ENCODE measurements around the gene FREM1. TPM values are rescaled to one million over a fixed set of nuclear protein-coding genes. Genes with fewer than 3 reads are reported as not detected.
"Not testable (repeated sequence)": the region's sequence is repeated elsewhere in the genome, so short reads cannot be mapped to it uniquely, and the experiment has no call there.

The FREM1 gene
- total RNA-seq, 2 donors from 2014 or later, result not detected

- Mint-ChIP-seq H3K27ac (no peak overlapping the region), H3K4me3 (no peak overlapping the region), H3K27me3 (no peaks in the 10 kb centered on the region), H3K36me3 (ENCODE audit: low read depth) (no peaks in the 10 kb centered on the region), H3K4me1 (peaks cover 3% of the 10 kb centered on the region)
- H3K9me3 ChIP-seq (ENCODE audit: control insufficient read depth, low read length, poor library complexity, severe bottlenecking), result no peaks in the 10 kb centered on the region
- DNase-seq (no peak), ATAC-seq (no peak)
Observed at GRCh38 chr9:14926941-14927624, 16.9 kb upstream of the FREM1 start.

- Mint-ChIP-seq H3K4me1 (peaks cover 3% of the 10 kb centered on the region), H3K4me3 (no peak overlapping the region), H3K27me3 (no peaks in the 10 kb centered on the region), H3K36me3 (ENCODE audit: low read depth) (no peaks in the 10 kb centered on the region), H3K27ac (no peak overlapping the region)
- ATAC-seq (no peak), DNase-seq (no peak)
- H3K9me3 ChIP-seq (ENCODE audit: control insufficient read depth, low read length, poor library complexity, severe bottlenecking), result no peaks in the 10 kb centered on the region
Observed at GRCh38 chr9:14924230-14925219, 14.3 kb upstream of the FREM1 start.

- Mint-ChIP-seq H3K27me3 (no peaks in the 10 kb centered on the region), H3K4me3 (no peak overlapping the region), H3K27ac (no peak overlapping the region), H3K36me3 (ENCODE audit: low read depth) (no peaks in the 10 kb centered on the region), H3K4me1 (peaks cover 3% of the 10 kb centered on the region)
- no peaks in the 10 kb centered on the region for H3K9me3 ChIP-seq (ENCODE audit: control insufficient read depth, low read length, poor library complexity, severe bottlenecking)
- DNase-seq (no peak), ATAC-seq (no peak)
Observed at GRCh38 chr9:14923701-14924100, 13.5 kb upstream of the FREM1 start.

GRCh38 chr9:14920805-14921204 lies 10.6 kb upstream of the FREM1 start:
- H3K9me3 ChIP-seq (ENCODE audit: control insufficient read depth, low read length, poor library complexity, severe bottlenecking); ATAC-seq; H3K27ac Mint-ChIP-seq; H3K36me3 Mint-ChIP-seq (ENCODE audit: low read depth); DNase-seq; H3K4me3 Mint-ChIP-seq; H3K4me1 Mint-ChIP-seq; H3K27me3 Mint-ChIP-seq: not testable (repeated sequence)

- H3K36me3 Mint-ChIP-seq (ENCODE audit: low read depth), result no peaks in the 10 kb centered on the region
- no peaks in the 10 kb centered on the region for H3K4me1 Mint-ChIP-seq
- no peak for ATAC-seq
- H3K27me3 Mint-ChIP-seq, result peaks cover 6% of the 10 kb centered on the region
- no peak for DNase-seq
- H3K27ac Mint-ChIP-seq, result no peak overlapping the region
- H3K9me3 ChIP-seq (ENCODE audit: control insufficient read depth, low read length, poor library complexity, severe bottlenecking), result no peaks in the 10 kb centered on the region
- no peak overlapping the region for H3K4me3 Mint-ChIP-seq
Observed at GRCh38 chr9:14913366-14913765, 3.1 kb upstream of the FREM1 start.

- ATAC-seq (no peak), DNase-seq (no peak)
- H3K9me3 ChIP-seq (ENCODE audit: control insufficient read depth, low read length, poor library complexity, severe bottlenecking), result no peaks in the 10 kb centered on the region
- no peaks in the 10 kb centered on the region for H3K36me3 Mint-ChIP-seq (ENCODE audit: low read depth)
- peaks cover 6% of the 10 kb centered on the region for H3K27me3 Mint-ChIP-seq
- no peak overlapping the region for H3K4me3 Mint-ChIP-seq
- H3K27ac Mint-ChIP-seq, result no peak overlapping the region
- H3K4me1 Mint-ChIP-seq, result no peaks in the 10 kb centered on the region
Observed at GRCh38 chr9:14912859-14913258, 2.6 kb upstream of the FREM1 start.

- no peak overlapping the region for H3K4me3 Mint-ChIP-seq
- H3K27ac Mint-ChIP-seq, result no peak overlapping the region
- no peaks in the 10 kb centered on the region for H3K4me1 Mint-ChIP-seq
- no peaks in the 10 kb centered on the region for H3K9me3 ChIP-seq (ENCODE audit: control insufficient read depth, low read length, poor library complexity, severe bottlenecking)
- ATAC-seq (no peak), DNase-seq (no peak)
- no peaks in the 10 kb centered on the region for H3K36me3 Mint-ChIP-seq (ENCODE audit: low read depth)
- H3K27me3 Mint-ChIP-seq, result peaks cover 10% of the 10 kb centered on the region
Observed at GRCh38 chr9:14911046-14911445, 818 bp upstream of the FREM1 start.

GRCh38 chr9:14909601-14909960 lies 647 bp downstream of the FREM1 start:
- DNase-seq (no peak), ATAC-seq (no peak)
- H3K4me3 Mint-ChIP-seq, result no peak overlapping the region
- no peaks in the 10 kb centered on the region for H3K9me3 ChIP-seq (ENCODE audit: control insufficient read depth, low read length, poor library complexity, severe bottlenecking)
- H3K36me3 Mint-ChIP-seq (ENCODE audit: low read depth), result no peaks in the 10 kb centered on the region
- no peaks in the 10 kb centered on the region for H3K4me1 Mint-ChIP-seq
- no peak overlapping the region for H3K27ac Mint-ChIP-seq
- peaks cover 15% of the 10 kb centered on the region for H3K27me3 Mint-ChIP-seq

- H3K36me3 Mint-ChIP-seq (ENCODE audit: low read depth), result no peaks in the 10 kb centered on the region
- ATAC-seq (no peak), DNase-seq (no peak)
- H3K9me3 ChIP-seq (ENCODE audit: control insufficient read depth, low read length, poor library complexity, severe bottlenecking), result no peaks in the 10 kb centered on the region
- H3K27me3 Mint-ChIP-seq, result peaks cover 16% of the 10 kb centered on the region
- H3K27ac Mint-ChIP-seq, result no peak overlapping the region
- H3K4me3 Mint-ChIP-seq, result no peak overlapping the region
- no peaks in the 10 kb centered on the region for H3K4me1 Mint-ChIP-seq
Observed at GRCh38 chr9:14909181-14909580, 1.0 kb downstream of the FREM1 start.

- no peaks in the 10 kb centered on the region for H3K9me3 ChIP-seq (ENCODE audit: control insufficient read depth, low read length, poor library complexity, severe bottlenecking)
- Mint-ChIP-seq H3K4me3 (no peak overlapping the region), H3K27ac (no peak overlapping the region), H3K27me3 (peaks cover 16% of the 10 kb centered on the region), H3K4me1 (no peaks in the 10 kb centered on the region), H3K36me3 (ENCODE audit: low read depth) (no peaks in the 10 kb centered on the region)
- no peak for ATAC-seq
- no peak for DNase-seq
Observed at GRCh38 chr9:14908295-14909180, 1.7 kb downstream of the FREM1 start.

GRCh38 chr9:14907696-14908095 lies 2.5 kb downstream of the FREM1 start:
- Mint-ChIP-seq H3K27ac (no peak overlapping the region), H3K4me3 (no peak overlapping the region), H3K27me3 (peaks cover 11% of the 10 kb centered on the region), H3K4me1 (no peaks in the 10 kb centered on the region), H3K36me3 (ENCODE audit: low read depth) (no peaks in the 10 kb centered on the region)
- H3K9me3 ChIP-seq (ENCODE audit: control insufficient read depth, low read length, poor library complexity, severe bottlenecking), result no peaks in the 10 kb centered on the region
- ATAC-seq (no peak), DNase-seq (no peak)

- H3K27me3 Mint-ChIP-seq, result peaks cover 11% of the 10 kb centered on the region
- no peak overlapping the region for H3K27ac Mint-ChIP-seq
- no peaks in the 10 kb centered on the region for H3K4me1 Mint-ChIP-seq
- DNase-seq, result no peak
- no peak for ATAC-seq
- H3K36me3 Mint-ChIP-seq (ENCODE audit: low read depth), result no peaks in the 10 kb centered on the region
- no peaks in the 10 kb centered on the region for H3K9me3 ChIP-seq (ENCODE audit: control insufficient read depth, low read length, poor library complexity, severe bottlenecking)
- H3K4me3 Mint-ChIP-seq, result no peak overlapping the region
Observed at GRCh38 chr9:14907360-14907685, 2.9 kb downstream of the FREM1 start.
